HG03066 (cell line): ENCODE data around the gene TARBP1.

ENCODE experiments used
- ATAC-seq: cut with Tn5 transposase; IDR thresholded peaks from one replicate; pipeline ENCODE4 v1.9.1; 2021; ENCODE audit warnings: low read depth; ENCODE audit not compliant: unreplicated experiment

TARBP1 gene

GRCh38 chr1:234368320-234369032, 110.5 kb downstream of the TARBP1 start:
- ATAC-seq: no peak

DNA sequence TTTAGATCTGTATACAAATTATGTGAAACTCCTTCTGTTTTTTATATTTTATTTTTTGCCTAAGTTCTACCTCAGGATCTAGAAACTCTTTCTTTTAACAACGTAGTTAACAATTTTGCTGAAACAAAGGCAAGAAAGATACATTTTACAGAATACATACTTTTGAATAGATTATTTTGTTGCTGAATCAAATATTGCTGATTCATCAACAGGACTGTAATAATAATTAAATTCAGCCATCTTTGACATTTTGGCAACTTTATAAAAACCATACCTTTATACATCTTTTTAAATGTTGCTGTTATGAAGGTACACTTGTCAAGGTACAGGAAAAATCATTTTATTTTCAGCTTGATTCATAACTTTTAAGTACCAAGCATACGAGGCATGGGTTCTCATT, 116.4 kb downstream of the TARBP1 start:
- no peak for ATAC-seq

GRCh38 chr1:234361102-234361603, 117.8 kb downstream of the TARBP1 start:
- no peak for ATAC-seq

DNA sequence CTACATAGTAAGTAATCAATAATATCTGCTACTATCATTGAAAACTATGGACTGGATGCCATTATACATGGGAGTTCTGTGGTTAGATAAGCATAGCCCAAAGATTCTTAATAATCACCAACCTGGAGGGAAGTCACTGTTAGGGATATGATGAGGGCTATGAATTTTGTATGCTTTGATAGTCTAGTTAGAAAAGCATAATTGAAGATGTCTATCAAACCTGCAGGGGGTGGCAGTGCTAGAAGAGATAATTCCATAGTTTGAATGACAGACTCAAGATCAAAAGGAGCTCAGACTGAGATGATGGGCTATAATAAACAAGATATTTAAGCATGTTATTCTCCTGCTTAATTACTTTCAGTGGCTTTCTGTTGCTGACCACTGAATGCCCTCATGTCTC, 121.1 kb downstream of the TARBP1 start:
- ATAC-seq: no peak

GRCh38 chr1:234356615-234357269, 122.2 kb downstream of the TARBP1 start:
- peak; percentile 83 for ATAC-seq

DNA sequence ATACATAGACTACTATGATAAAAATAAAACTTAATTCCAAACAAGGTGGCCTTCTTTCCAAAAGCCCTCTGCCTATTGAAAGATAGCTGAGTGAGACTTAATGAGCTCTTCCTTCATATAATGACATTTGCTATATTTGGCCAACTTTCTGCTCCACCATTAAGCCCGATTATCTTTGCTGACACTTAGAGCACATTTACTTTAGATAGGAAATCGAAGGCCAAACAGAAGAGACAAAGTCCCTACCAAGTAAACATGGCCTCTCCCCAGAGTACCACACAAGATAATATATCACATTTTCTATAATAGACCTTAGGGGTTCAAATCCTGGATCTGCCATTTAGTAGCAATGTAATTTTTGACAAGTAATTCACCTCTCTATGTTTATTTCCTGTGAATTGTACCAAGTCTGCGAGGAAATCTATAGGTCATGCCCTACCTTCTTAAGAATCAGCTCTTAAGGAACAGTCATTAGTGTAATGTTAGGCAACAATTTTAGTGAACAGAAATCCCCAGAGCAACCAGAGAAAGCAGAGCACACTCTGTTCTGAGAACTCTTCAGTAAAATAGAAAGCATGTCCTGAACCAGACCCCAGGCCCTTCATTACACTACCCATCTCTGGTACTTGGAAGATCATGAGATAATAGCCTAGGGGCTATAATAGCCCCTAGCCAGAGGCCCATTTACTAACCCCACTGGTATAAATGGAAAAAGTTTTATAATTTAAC, 123.0 kb downstream of the TARBP1 start:
- ATAC-seq: peak; percentile 7

DNA sequence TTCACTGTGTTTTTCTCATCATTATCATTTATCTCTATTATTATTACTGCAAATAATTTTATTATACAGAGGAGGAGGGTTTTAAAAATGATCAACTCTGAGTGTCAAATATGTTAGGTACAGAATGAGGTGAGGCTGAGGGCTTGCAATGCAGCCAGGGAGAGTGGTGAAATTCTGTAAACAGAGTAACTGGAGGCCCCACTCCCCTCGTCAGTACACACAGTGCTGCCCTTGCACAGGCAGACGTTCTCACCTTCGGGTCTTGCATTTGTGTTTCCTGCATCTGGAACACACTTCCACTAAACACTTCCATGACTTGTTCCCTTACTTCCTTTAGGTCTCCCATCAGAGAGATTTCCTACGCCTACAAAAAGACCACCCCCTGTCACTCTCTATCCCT, 130.0 kb downstream of the TARBP1 start:
- no peak for ATAC-seq

DNA sequence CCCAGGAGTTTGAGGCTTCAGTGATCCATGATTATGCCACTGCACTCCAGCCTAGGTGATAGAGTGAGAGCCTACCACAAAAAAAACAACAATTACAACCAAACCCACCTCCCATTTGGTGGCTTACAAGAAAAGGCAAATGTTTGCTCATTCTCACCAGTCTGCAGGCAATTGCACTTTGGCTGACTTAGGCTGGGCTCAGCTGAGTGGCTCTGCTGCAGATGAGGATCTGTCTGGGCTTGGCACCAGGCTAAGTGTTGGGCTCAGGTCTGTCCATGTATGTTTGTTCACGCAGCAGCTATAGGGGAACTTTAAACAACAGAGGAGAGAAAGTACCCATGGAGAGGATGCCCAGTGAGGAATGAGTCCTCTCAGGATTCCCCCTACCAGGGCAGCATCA, 133.7 kb downstream of the TARBP1 start:
- ATAC-seq: no peak

DNA sequence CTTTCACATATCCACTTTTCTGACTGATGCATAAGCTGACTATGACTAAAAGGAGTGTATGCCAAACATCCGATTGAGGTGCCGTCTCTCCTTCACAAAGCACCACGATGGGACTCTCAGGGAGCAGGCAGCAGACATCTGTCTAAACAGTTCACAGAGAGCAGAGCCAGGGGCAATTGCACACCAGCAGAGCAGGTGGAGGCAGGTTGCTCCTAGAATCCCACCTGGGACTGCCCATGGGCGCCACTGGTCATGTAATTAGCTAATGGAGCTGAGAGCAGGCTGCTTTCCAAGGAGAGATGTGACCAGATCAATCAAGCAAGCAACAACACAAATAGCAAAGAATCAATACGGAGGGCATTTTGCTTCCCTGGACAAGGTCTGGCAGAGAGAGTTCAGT, 136.2 kb downstream of the TARBP1 start:
- ATAC-seq: no peak
